HCT116 (cell line): ENCODE measurements around the gene AWAT2. TPM values are rescaled to one million over a fixed set of nuclear protein-coding genes. Genes with fewer than 3 reads are reported as not detected.
A peak's percentile ranks its signal among the peaks of the same experiment; 100 is the strongest.

Experiments used
- ATAC-seq: fragments of 200-7000 bp; cut with Tn5 transposase; 2 replicates; pipeline ENCODE4 v1.9.1; 2020; ENCODE audit warnings: mild to moderate bottlenecking, moderate library complexity
- BruUV-seq: library from RNA; stranded (reverse); fragments of 400-500 nt; replicated peaks from 2 replicates; lab custom pipeline; 2021; lab: Mats Ljungman, UMichigan
- CTCF ChIA-PET: fragments of 300-600 bp; sonication (Branson Sonifier 250); formaldehyde crosslinking; loops from one replicate; lab custom pipeline; 2021; ENCODE audit warnings: antibody characterized with exemption; lab: Charles Lee
- POLR2A ChIA-PET: fragments of 300-600, 350-600 bp; sonication (Branson Sonifier 250); formaldehyde crosslinking; loops from one replicate; lab custom pipeline; 2021; ENCODE audit warnings: antibody characterized with exemption; lab: Charles Lee
- RAD21 ChIA-PET, 2 experiments: fragments of 300-600 bp; sonication (Branson Sonifier 250); formaldehyde crosslinking; loops; one replicate each; lab custom pipeline; 2023; ENCODE audit warnings: low total read pairs in 2 of 2; ENCODE audit not compliant: uncharacterized antibody in 2 of 2, unreplicated experiment in 2 of 2, low non-redundant PET in 1 of 2; lab: Charles Lee
- DNase-seq: peaks from one replicate; pipeline ENCODE4 v3.0.0-alpha.2; 2010; ENCODE audit warnings: low read depth, low spot score
- H2AFZ ChIP-seq: fragments of 200-600 bp; shearing (Covaris generic), sonication (generic); 2 replicates; pipeline ENCODE4 v1.6.1; 2017; ENCODE audit warnings: low read depth, mixed run types, mixed read lengths, antibody characterized with exemption, low read length; ENCODE audit not compliant: poor library complexity, severe bottlenecking
- H3K27ac ChIP-seq: 2 replicates; pipeline ENCODE4 v1.5.1; 2012; ENCODE audit warnings: low read depth, low read length
- H3K27me3 ChIP-seq: fragments of 200-600 bp; sonication (generic); 2 replicates; pipeline ENCODE4 v1.6.1; 2016; ENCODE audit warnings: mixed run types, low read length, mixed read lengths; ENCODE audit not compliant: insufficient read depth
- H3K36me3 ChIP-seq, 2 experiments: fragments of 200-500 bp in 1 of 2; fragments of 200-600 bp in 1 of 2; sonication (Bioruptor generic) in 1 of 2; sonication (generic) in 1 of 2; 2 replicates each; pipeline versions ENCODE4 v1.5.1 to v1.6.1; 2014 to 2016; ENCODE audit warnings: low read length in 2 of 2, inconsistent platforms in 1 of 2, mixed read lengths in 1 of 2, mixed run types in 1 of 2; ENCODE audit not compliant: insufficient read depth in 2 of 2, control insufficient read depth in 1 of 2
- H3K4me1 ChIP-seq, 2 experiments: fragments of 200-600 bp in 1 of 2; sonication (generic) in 1 of 2; 2 replicates each; pipeline versions ENCODE4 v1.5.1 to v1.6.1; 2012 to 2017; ENCODE audit warnings: low read length in 2 of 2, inconsistent platforms in 1 of 2, mild to moderate bottlenecking in 1 of 2, mixed read lengths in 1 of 2, mixed run types in 1 of 2, moderate library complexity in 1 of 2; ENCODE audit not compliant: insufficient read depth in 2 of 2, control insufficient read depth in 1 of 2
- H3K4me2 ChIP-seq: fragments of 200-600 bp; sonication (generic); 2 replicates; pipeline ENCODE4 v1.6.1; 2017; ENCODE audit warnings: mixed run types, low read length, mixed read lengths
- H3K4me3 ChIP-seq, 2 experiments: fragments of 200-600 bp in 1 of 2; sonication (generic) in 1 of 2; replicated peaks in 1 of 2; 2 replicates each; pipeline ENCODE4 v1.5.1; 2011 to 2016; ENCODE audit warnings: low read length in 2 of 2, control low read depth in 1 of 2, low read depth in 1 of 2, mild to moderate bottlenecking in 1 of 2, mixed read lengths in 1 of 2, mixed run types in 1 of 2
- H3K79me2 ChIP-seq: fragments of 200-600 bp; sonication (generic); 2 replicates; pipeline ENCODE4 v1.6.1; 2017; ENCODE audit warnings: mild to moderate bottlenecking, mixed run types, low read length, moderate library complexity, mixed read lengths; ENCODE audit not compliant: insufficient read depth
- H3K9ac ChIP-seq: fragments of 200-600 bp; sonication (generic); 2 replicates; pipeline ENCODE4 v1.6.1; 2016; ENCODE audit warnings: low read length, mixed read lengths
- H3K9me2 ChIP-seq: fragments of 200-600 bp; sonication (generic), shearing (Covaris generic); 2 replicates; pipeline ENCODE4 v1.6.1; 2017; ENCODE audit warnings: mixed run types, mild to moderate bottlenecking, moderate library complexity; ENCODE audit not compliant: insufficient read depth
- H3K9me3 ChIP-seq, 2 experiments: fragments of 200-500 bp in 1 of 2; fragments of 200-600 bp in 1 of 2; sonication (Bioruptor generic) in 1 of 2; sonication (generic) in 1 of 2; 2 replicates each; pipeline ENCODE4 v1.6.1; 2014 to 2017; ENCODE audit warnings: low read length in 2 of 2, mixed read lengths in 2 of 2, inconsistent platforms in 1 of 2, low read depth in 1 of 2, mild to moderate bottlenecking in 1 of 2, mixed run types in 1 of 2, moderate library complexity in 1 of 2; ENCODE audit not compliant: control insufficient read depth in 1 of 2, insufficient read depth in 1 of 2
- H4K20me1 ChIP-seq: fragments of 200-600 bp; sonication (generic), shearing (Covaris generic); 2 replicates; pipeline ENCODE4 v1.6.1; 2017; ENCODE audit warnings: mixed run types, mild to moderate bottlenecking, moderate library complexity; ENCODE audit not compliant: insufficient read depth
- CBX3 ChIP-seq: IDR thresholded peaks from 2 replicates; pipeline ENCODE4 v1.6.1; 2012; ENCODE audit warnings: low read depth
- CEBPB ChIP-seq: IDR thresholded peaks from 2 replicates; pipeline ENCODE4 v1.6.1; 2012; ENCODE audit warnings: low read depth
- EGR1 ChIP-seq: IDR thresholded peaks from 2 replicates; pipeline ENCODE4 v1.6.1; 2012; ENCODE audit warnings: low read depth
- ELF1 ChIP-seq: IDR thresholded peaks from 2 replicates; pipeline ENCODE4 v1.6.1; 2012; ENCODE audit warnings: low read depth, borderline replicate concordance
- EZH2 ChIP-seq: fragments of 200-600 bp; sonication (generic); IDR thresholded peaks from 2 replicates; pipeline ENCODE4 v1.6.1; 2017; ENCODE audit warnings: antibody characterized with exemption, mixed run types
- EZH2phosphoT487 ChIP-seq: fragments of 200-600 bp; IDR thresholded peaks from 2 replicates; pipeline ENCODE4 v1.6.1; 2018; ENCODE audit warnings: antibody characterized with exemption, borderline replicate concordance
- FOSL1 ChIP-seq: IDR thresholded peaks from 2 replicates; pipeline ENCODE4 v1.6.1; 2012; ENCODE audit warnings: low read depth
- POLR2A ChIP-seq: IDR thresholded peaks from 2 replicates; pipeline ENCODE4 v1.7.0; 2011; ENCODE audit warnings: borderline replicate concordance; ENCODE audit not compliant: insufficient read depth, insufficient read length; ENCODE audit errors: extremely low read depth
- POLR2AphosphoS5 ChIP-seq: IDR thresholded peaks from 2 replicates; pipeline ENCODE4 v1.6.1; 2011; ENCODE audit warnings: mild to moderate bottlenecking, low read depth, low read length, moderate library complexity
- RAD21 ChIP-seq: IDR thresholded peaks from 2 replicates; pipeline ENCODE4 v1.6.1; 2012; ENCODE audit warnings: low read depth, mild to moderate bottlenecking
- SIN3A ChIP-seq: IDR thresholded peaks from 2 replicates; pipeline ENCODE4 v1.6.1; 2012; ENCODE audit warnings: low read depth
- SP1 ChIP-seq: IDR thresholded peaks from 2 replicates; pipeline ENCODE4 v1.6.1; 2012; ENCODE audit warnings: low read depth
- SRF ChIP-seq: IDR thresholded peaks from 2 replicates; pipeline ENCODE4 v1.6.1; 2012; ENCODE audit warnings: low read depth
- TCF7L2 ChIP-seq: IDR thresholded peaks from 2 replicates; pipeline ENCODE4 v1.7.0; 2011; ENCODE audit warnings: borderline replicate concordance, inconsistent platforms; ENCODE audit not compliant: insufficient read depth, insufficient read length; ENCODE audit errors: extremely low read depth
- YY1 ChIP-seq: IDR thresholded peaks from 2 replicates; pipeline ENCODE4 v1.6.1; 2011; ENCODE audit warnings: low read length, low read depth, moderate library complexity, mild to moderate bottlenecking; ENCODE audit not compliant: insufficient replicate concordance; ENCODE audit errors: extremely low read depth
- ZFX ChIP-seq: fragments of 450-650 bp; IDR thresholded peaks from 2 replicates; pipeline ENCODE4 v1.6.1; 2017
- ZNF274 ChIP-seq: fragments of 200-500 bp; sonication (Bioruptor generic); IDR thresholded peaks from 2 replicates; pipeline ENCODE4 v1.6.1; 2014; ENCODE audit warnings: mild to moderate bottlenecking, low read depth, low read length, inconsistent platforms
- intact Hi-C: fragments of 100-400 bp; cut with micrococcal nuclease; formaldehyde crosslinking; loops from 2 replicates; pipeline ENCODE4 v1.10.0; 2022
- total RNA-seq: library from RNA; stranded (reverse); gene quantifications from one replicate; pipeline ENCODE4 v1.2.1, GENCODE V29; 2021; ENCODE audit not compliant: unreplicated experiment
- TF ChIP-seq, protein P1 (sequence below): IDR thresholded peaks from 2 replicates; pipeline ENCODE4 v1.6.1; 2012
- TF ChIP-seq, protein P2 (sequence below): IDR thresholded peaks from 2 replicates; pipeline ENCODE4 v1.6.1; 2012
- TF ChIP-seq, protein P3 (sequence below): IDR thresholded peaks from 2 replicates; pipeline ENCODE4 v1.6.1; 2011; ENCODE audit warnings: mild to moderate bottlenecking, low read length, moderate library complexity; ENCODE audit not compliant: insufficient replicate concordance; ENCODE audit errors: extremely low read depth

Gene AWAT2
- total RNA-seq, 1 experiment from 2014 or later: not detected

DNA sequence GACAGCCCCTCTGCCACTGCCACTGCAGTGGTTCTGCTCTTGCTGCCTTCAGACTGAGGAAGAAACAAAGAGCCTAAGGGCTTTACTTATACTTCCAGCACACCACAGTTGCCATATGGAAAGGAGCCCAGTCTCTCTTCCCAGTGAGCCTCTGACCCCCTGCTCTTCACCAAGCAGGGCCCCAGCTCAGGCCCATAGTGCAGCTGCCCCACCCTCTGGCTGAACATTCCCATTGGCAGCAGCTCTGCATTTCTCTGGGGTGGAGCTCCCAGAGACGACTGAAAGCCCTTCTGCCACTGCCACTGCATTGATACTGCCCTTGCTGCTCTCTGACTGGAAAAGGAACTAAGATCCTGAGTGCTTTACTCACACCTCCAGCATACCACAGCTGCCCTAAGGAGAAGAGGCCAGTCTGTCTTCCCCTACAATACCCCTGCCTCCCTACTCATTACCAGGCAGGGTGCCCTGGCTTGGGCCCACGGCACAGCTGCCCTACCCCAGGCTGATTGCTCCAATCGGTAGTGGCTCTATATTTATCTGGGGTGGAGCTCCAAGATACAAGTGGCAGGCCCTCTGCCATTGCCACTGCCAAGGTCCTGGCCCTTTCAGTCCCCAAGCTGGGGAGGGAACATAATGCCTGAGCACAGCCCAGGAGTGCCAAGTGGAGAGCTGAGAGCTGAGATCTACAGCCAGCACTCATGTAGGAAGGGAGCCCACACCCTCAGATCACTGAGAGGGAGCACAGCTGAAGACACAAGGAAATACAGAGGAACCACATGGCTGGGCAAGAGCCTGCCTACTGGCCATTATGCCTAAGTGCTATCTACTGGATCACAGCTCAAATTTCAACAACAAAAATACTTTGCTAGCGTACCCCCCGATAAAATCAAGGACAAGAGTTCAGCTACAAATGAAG, 36.0 kb downstream of the AWAT2 start:
- H3K4me3 ChIP-seq: no peak overlapping the region
- TF ChIP-seq SIN3A: no peak
- no peak for TF ChIP-seq ZNF274
- TF ChIP-seq FOSL1: no peak
- TF ChIP-seq RAD21: 0 out of 2 replicates have a peak, but pooled peaks have one; percentile 4
- H3K4me1 ChIP-seq: no peaks in the 10 kb centered on the region
- ChIA-PET POLR2A (no interaction called here), CTCF (no interaction called here), RAD21 (no interaction called here)
- no peak overlapping the region for H2AFZ ChIP-seq
- DNase-seq (no peak), ATAC-seq (no peak)
- no peaks in the 10 kb centered on the region for H4K20me1 ChIP-seq
- no peak overlapping the region for H3K4me2 ChIP-seq
- no peaks in the 10 kb centered on the region for H3K9me2 ChIP-seq
- intact Hi-C loops: no loop called here
- H3K9me3 ChIP-seq: no peaks in the 10 kb centered on the region
- H3K79me2 ChIP-seq: no peaks in the 10 kb centered on the region
- no peaks in the 10 kb centered on the region for H3K27me3 ChIP-seq
- H3K36me3 ChIP-seq: no peaks in the 10 kb centered on the region
- no peak overlapping the region for H3K27ac ChIP-seq
- H3K9ac ChIP-seq: no peak overlapping the region
- BruUV-seq: no TSS peak

DNA sequence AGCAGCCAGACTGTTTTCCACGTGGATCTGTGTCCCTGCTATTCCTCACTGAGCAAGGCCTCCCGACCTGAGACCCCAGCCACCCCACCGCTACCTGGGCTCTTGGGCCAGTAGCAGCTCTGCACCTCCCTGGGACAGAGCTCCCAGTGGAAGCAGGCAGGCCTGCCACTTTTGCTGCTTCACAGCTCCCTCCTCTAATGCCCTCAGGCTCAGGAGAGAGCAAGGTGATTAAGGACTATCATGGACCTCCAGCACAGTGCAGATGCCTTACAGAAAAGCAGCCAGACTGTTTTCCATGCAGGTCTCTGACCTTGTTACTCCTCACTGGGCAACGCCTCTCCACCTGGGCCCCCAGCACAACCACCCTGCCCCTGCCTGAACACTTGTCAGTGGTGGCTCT, 37.0 kb downstream of the AWAT2 start:
- Histone ChIP-seq H3K4me3 (no peak overlapping the region), H2AFZ (no peak overlapping the region), H3K36me3 (no peaks in the 10 kb centered on the region), H3K4me1 (no peaks in the 10 kb centered on the region), H3K9me2 (no peaks in the 10 kb centered on the region), H3K79me2 (no peaks in the 10 kb centered on the region), H4K20me1 (no peaks in the 10 kb centered on the region), H3K27me3 (no peaks in the 10 kb centered on the region), H3K27ac (no peak overlapping the region), H3K9me3 (no peaks in the 10 kb centered on the region), H3K4me2 (no peak overlapping the region), H3K9ac (no peak overlapping the region)
- ChIA-PET RAD21 (no interaction called here), CTCF (no interaction called here), POLR2A (no interaction called here)
- no TSS peak for BruUV-seq
- no peak for DNase-seq
- ATAC-seq: no peak
- intact Hi-C loops: no loop called here
- TF ChIP-seq CBX3: no peak
- no peak for TF ChIP-seq POLR2AphosphoS5
- no peak for TF ChIP-seq FOSL1
- TF ChIP-seq, protein P1, sequence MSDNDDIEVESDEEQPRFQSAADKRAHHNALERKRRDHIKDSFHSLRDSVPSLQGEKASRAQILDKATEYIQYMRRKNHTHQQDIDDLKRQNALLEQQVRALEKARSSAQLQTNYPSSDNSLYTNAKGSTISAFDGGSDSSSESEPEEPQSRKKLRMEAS: no peak
- no peak for TF ChIP-seq CEBPB
- TF ChIP-seq SIN3A: no peak
- TF ChIP-seq SP1: no peak
- TF ChIP-seq RAD21: no peak
- TF ChIP-seq SRF: no peak
- TF ChIP-seq, protein P2, sequence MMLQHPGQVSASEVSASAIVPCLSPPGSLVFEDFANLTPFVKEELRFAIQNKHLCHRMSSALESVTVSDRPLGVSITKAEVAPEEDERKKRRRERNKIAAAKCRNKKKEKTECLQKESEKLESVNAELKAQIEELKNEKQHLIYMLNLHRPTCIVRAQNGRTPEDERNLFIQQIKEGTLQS: no peak
- no peak for TF ChIP-seq EGR1
- TF ChIP-seq, protein P3, sequence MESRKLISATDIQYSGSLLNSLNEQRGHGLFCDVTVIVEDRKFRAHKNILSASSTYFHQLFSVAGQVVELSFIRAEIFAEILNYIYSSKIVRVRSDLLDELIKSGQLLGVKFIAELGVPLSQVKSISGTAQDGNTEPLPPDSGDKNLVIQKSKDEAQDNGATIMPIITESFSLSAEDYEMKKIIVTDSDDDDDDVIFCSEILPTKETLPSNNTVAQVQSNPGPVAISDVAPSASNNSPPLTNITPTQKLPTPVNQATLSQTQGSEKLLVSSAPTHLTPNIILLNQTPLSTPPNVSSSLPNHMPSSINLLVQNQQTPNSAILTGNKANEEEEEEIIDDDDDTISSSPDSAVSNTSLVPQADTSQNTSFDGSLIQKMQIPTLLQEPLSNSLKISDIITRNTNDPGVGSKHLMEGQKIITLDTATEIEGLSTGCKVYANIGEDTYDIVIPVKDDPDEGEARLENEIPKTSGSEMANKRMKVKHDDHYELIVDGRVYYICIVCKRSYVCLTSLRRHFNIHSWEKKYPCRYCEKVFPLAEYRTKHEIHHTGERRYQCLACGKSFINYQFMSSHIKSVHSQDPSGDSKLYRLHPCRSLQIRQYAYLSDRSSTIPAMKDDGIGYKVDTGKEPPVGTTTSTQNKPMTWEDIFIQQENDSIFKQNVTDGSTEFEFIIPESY: no peak
- no peak for TF ChIP-seq YY1
- TF ChIP-seq TCF7L2: no peak
- no peak for TF ChIP-seq ELF1
- TF ChIP-seq EZH2phosphoT487: no peak
- no peak for TF ChIP-seq ZFX
- TF ChIP-seq EZH2: no peak
- no peak for TF ChIP-seq POLR2A
